Spleen (tissue), 11 donors: ENCODE data around the gene VDAC2. TPM values are rescaled to one million over a fixed set of nuclear protein-coding genes. Genes with fewer than 3 reads are reported as not detected.

Experiments
- DNase-seq: peaks from one replicate; pipeline ENCODE4 v3.0.0-alpha.2; 2020
- H3K27ac ChIP-seq, 8 donors: fragments of 200-600 bp; sonication (generic) in 7 of 8; 1 replicate in 4 of 8; 2 replicates in 4 of 8; pipeline versions ENCODE4 v1.5.0 to v1.8.0; 2016 to 2021; ENCODE audit warnings: inconsistent platforms in 4 of 8, mild to moderate bottlenecking in 4 of 8, moderate library complexity in 1 of 8
- H3K27me3 ChIP-seq, 7 donors: fragments of 200-600 bp; sonication (generic) in 6 of 7; replicated peaks in 1 of 7; 1 replicate in 4 of 7; 2 replicates in 3 of 7; pipeline versions ENCODE4 v1.5.0 to v1.8.0; 2016 to 2021; ENCODE audit warnings: inconsistent platforms in 3 of 7, mild to moderate bottlenecking in 1 of 7
- H3K36me3 ChIP-seq, 6 donors: fragments of 200-600 bp; sonication (generic) in 5 of 6; 1 replicate in 4 of 6; 2 replicates in 2 of 6; pipeline versions ENCODE4 v1.5.0 to v1.8.0; 2016 to 2021; ENCODE audit warnings: inconsistent platforms in 2 of 6
- H3K4me1 ChIP-seq, 6 donors: fragments of 200-600 bp; sonication (generic) in 5 of 6; 1 replicate in 3 of 6; 2 replicates in 3 of 6; pipeline versions ENCODE4 v1.5.0 to v1.8.0; 2016 to 2021; ENCODE audit warnings: inconsistent platforms in 3 of 6
- H3K4me3 ChIP-seq, 8 donors: fragments of 200-600 bp; sonication (generic) in 7 of 8; 1 replicate in 4 of 8; 2 replicates in 4 of 8; pipeline versions ENCODE4 v1.5.0 to v1.8.0; 2016 to 2021; ENCODE audit warnings: inconsistent platforms in 4 of 8, mild to moderate bottlenecking in 4 of 8, moderate library complexity in 2 of 8
- H3K9me3 ChIP-seq, 8 donors: fragments of 200-600 bp; sonication (generic) in 7 of 8; 1 replicate in 4 of 8; 2 replicates in 4 of 8; pipeline versions ENCODE4 v1.5.0 to v1.8.0; 2016 to 2021; ENCODE audit warnings: inconsistent platforms in 4 of 8
- CTCF ChIP-seq, 11 experiments: fragments of 200-600 bp in 7 of 11; fragments of 450-650 bp in 4 of 11; sonication (generic) in 4 of 11; IDR thresholded peaks in 8 of 11; conservative IDR thresholded peaks in 3 of 11; 1 replicate in 7 of 11; 2 replicates in 4 of 11; pipeline versions ENCODE4 v1.4.0 to v1.8.0; 2016 to 2021; ENCODE audit warnings: antibody characterized with exemption in 11 of 11, inconsistent platforms in 4 of 11, mild to moderate bottlenecking in 1 of 11
- POLR2A ChIP-seq, 3 donors: fragments of 450-650 bp; IDR thresholded peaks; one replicate each; pipeline ENCODE4 v1.5.1; 2017; ENCODE audit warnings: antibody characterized with exemption in 3 of 3, mild to moderate bottlenecking in 1 of 3
- POLR2AphosphoS5 ChIP-seq, 3 donors: sonication (generic); formaldehyde crosslinking; IDR thresholded peaks; one replicate each; pipeline ENCODE4 v1.5.1; 2017; ENCODE audit warnings: antibody characterized with exemption in 3 of 3
- WGBS, 5 donors: extraction: QIAGEN DNeasy Blood & Tissue Kit in 3 of 5; methylation state at CpG; one replicate each; pipeline versions ENCODE4 v1.1.5 to v1.1.7; 2013 to 2018; 5-methylcytosine and 5-hydroxymethylcytosine counted together
- intact Hi-C: fragments of 100-400 bp; cut with DNase I; formaldehyde crosslinking; loops from one replicate; pipeline ENCODE4 v1.15.0; 2023; ENCODE audit warnings: low total_unique reads
- polyA plus RNA-seq, 3 donors: library from polyadenylated mRNA; stranded (reverse); fragments of 200-250 nt; gene quantifications; one replicate each; pipeline ENCODE4 v1.2.1, GENCODE V29; 2013
- total RNA-seq, 7 donors: library from RNA; depleted of rRNA in 3 of 7; stranded (reverse); fragments of >200 nt in 3 of 7; fragmentation: NEBNext Ultra II Directional in 4 of 7; extraction: Animal tissue kit (Norgen Biotek cat#: 25700) in 4 of 7; gene quantifications; one replicate each; pipeline versions ENCODE4 v1.1.0 to v1.2.1, GENCODE V29; 2016 to 2021
- donor health status: healthy with polysubstance abuse.
- donor health status: DM: no; HTN: no; CAD: no; lungs with moderate emphysema.
- donor health status: DM: no; HTN: no; CAD: no.
- donor health status: Bipolar disorder and iron deficiency.
- donor health status: healthy.
- donor health status: DM: no; HTN: no; CAD: no.
- donor health status: DM: yes; HTN: yes; CAD: no.

The VDAC2 gene
- total and polyA plus RNA-seq, 10 donors: 62.0 to 108 (median 88.7) TPM

DNA sequence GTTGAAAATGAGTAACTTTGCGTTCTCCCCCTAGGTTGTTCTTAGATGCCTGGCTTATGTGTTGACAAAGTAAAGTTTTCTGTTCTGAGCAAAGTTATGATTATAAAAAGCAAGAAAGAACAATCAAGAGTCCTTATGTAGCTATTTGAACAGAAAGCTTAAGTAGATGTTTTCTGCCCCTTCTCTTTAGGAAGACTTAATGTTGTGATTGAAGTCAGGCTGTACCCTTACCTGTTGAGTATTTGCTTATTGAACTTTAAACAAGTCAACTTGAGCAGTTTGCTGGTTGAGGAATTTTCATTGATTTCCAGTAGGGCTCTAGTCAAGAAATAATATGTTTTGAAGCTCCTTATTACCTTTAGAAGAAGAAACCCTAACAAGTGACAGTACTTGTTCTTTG lies 33.9 kb upstream of the VDAC2 start:
- WGBS, 5 donors: 93 to 100% (median 97%) methylated on average over 1 of the region's 1 CpG
- Histone ChIP-seq H3K9me3 (no peaks in the 10 kb centered on the region), H3K36me3 (peaks cover 2 to 87% (median 28%) of the 10 kb centered on the region in 6 donors), H3K27me3 (no peaks in the 10 kb centered on the region), H3K27ac (no peak overlapping the region), H3K4me1 (no peaks in the 10 kb centered on the region), H3K4me3 (no peak overlapping the region)
- TF ChIP-seq POLR2AphosphoS5 (IDR thresholded peaks at IDR 0.05): no peak
- TF ChIP-seq CTCF (IDR thresholded peaks at IDR 0.05 in 8 of 11, conservative IDR thresholded peaks at IDR 0.05 in 3 of 11): no peak
- no peak for TF ChIP-seq POLR2A (IDR thresholded peaks at IDR 0.05)
- intact Hi-C loops: no loop called here
- DNase-seq: no peak

DNA sequence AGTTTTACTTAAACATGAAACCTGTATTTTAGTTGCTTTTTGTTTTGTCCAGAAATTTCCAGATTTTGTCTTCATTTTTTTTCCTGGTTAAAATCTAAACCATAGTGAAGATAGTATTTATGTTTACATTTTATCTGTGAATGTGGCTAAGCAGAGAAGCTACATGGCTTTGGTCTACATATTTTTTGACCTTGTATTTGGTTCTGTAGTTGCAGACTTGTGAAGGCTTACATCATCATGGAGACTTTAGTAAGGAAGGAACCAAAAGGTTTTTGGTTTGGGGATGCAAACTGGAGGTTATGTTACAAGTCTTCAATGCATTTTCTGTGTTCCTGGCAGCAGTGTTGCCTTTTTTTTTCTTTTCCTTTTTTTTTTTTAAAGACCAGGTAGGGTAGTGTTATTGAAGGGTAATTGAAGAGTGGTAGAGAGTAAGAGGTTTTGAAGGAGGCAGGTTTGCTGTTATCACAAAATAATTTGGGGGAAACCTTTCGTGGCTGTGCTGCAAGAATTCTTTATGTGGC lies 30.9 kb upstream of the VDAC2 start:
- Histone ChIP-seq H3K27ac (no peak overlapping the region), H3K4me1 (no peaks in the 10 kb centered on the region), H3K27me3 (no peaks in the 10 kb centered on the region), H3K4me3 (no peak overlapping the region), H3K9me3 (no peaks in the 10 kb centered on the region), H3K36me3 (peaks cover 2 to 75% (median 22%) of the 10 kb centered on the region in 6 donors)
- TF ChIP-seq CTCF (IDR thresholded peaks at IDR 0.05 in 8 of 11, conservative IDR thresholded peaks at IDR 0.05 in 3 of 11) (no peak), POLR2A (IDR thresholded peaks at IDR 0.05) (no peak)
- DNase-seq: no peak
- 93 to 100% (median 95%) methylated on average over 1 of the region's 1 CpG for WGBS, 5 donors
- intact Hi-C loops: loop anchor here (10.0 kb wide), 1 partner anchor 55 kb away; the partner anchor contains the start of gene COMTD1

GRCh38 chr10:75180592-75180991 lies 30.0 kb upstream of the VDAC2 start:
- intact Hi-C loops: loop anchor here (10.0 kb wide), 1 partner anchor 54 kb away; the partner anchor contains the start of gene COMTD1
- no peaks in the 10 kb centered on the region for H3K27me3 ChIP-seq
- H3K4me3 ChIP-seq: no peak overlapping the region
- no peak overlapping the region for H3K27ac ChIP-seq
- DNase-seq: no peak
- WGBS, 5 donors: 94 to 99% (median 98%) methylated on average over 2 of the region's 2 CpGs
- H3K36me3 ChIP-seq: peaks cover 2 to 66% (median 19%) of the 10 kb centered on the region in 6 donors
- H3K4me1 ChIP-seq: no peaks in the 10 kb centered on the region
- H3K9me3 ChIP-seq: no peaks in the 10 kb centered on the region
- TF ChIP-seq POLR2A (IDR thresholded peaks at IDR 0.05) (no peak), CTCF (IDR thresholded peaks at IDR 0.05 in 8 of 11, conservative IDR thresholded peaks at IDR 0.05 in 3 of 11) (no peak), POLR2AphosphoS5 (IDR thresholded peaks at IDR 0.05) (no peak)

DNA sequence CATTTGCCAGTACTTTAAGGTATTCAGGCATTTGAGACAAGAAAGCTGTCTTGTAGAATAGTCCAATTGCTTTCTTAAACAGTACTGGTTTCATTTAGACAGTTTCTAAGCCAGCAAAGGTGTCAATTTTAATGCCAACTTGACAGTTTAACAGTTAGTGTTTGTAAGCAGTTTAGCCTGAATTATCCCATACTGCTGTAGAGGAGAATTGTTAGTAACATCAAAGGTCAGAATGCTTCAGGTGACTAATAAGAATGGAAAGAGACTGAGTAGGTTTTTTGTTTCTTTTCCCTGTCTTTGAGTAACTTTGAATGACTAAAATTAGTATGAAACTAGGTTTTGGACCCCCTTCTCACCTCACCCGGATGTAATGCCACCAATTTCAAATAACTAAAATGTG lies 29.5 kb upstream of the VDAC2 start:
- Histone ChIP-seq H3K27me3 (no peaks in the 10 kb centered on the region), H3K27ac (no peak overlapping the region), H3K9me3 (no peaks in the 10 kb centered on the region), H3K4me3 (no peak overlapping the region), H3K4me1 (no peaks in the 10 kb centered on the region), H3K36me3 (peaks cover 2 to 61% (median 14%) of the 10 kb centered on the region in 6 donors)
- no peak for DNase-seq
- WGBS, 5 donors: 76 to 89% (median 88%) methylated on average over 1 of the region's 1 CpG
- TF ChIP-seq POLR2AphosphoS5 (IDR thresholded peaks at IDR 0.05): no peak
- no peak for TF ChIP-seq POLR2A (IDR thresholded peaks at IDR 0.05)
- intact Hi-C loops: loop anchor here (10.0 kb wide), 1 partner anchor 54 kb away; the partner anchor contains the start of gene COMTD1
